ELR (cell line): Measurements from ENCODE around the gene TAS2R20.
A peak's percentile ranks its signal among the peaks of the same experiment; 100 is the strongest.

ENCODE experiments used
- DNase-seq: peaks from one replicate; pipeline ENCODE4 v3.0.0-alpha.2; 2015; ENCODE audit warnings: low read depth

The TAS2R20 gene

GRCh38 chr12:10959804-10960203 lies 38.3 kb downstream of the TAS2R20 start:
- DNase-seq: peak; percentile 13

- DNase-seq: peak; percentile 50
These were observed 40.4 kb downstream of the TAS2R20 start for GRCh38 chr12:10957741-10958140.

- DNase-seq: no peak
These were observed 42.0 kb downstream of the TAS2R20 start for GRCh38 chr12:10956085-10956484.

GRCh38 chr12:10952645-10953044 lies 45.5 kb downstream of the TAS2R20 start:
- DNase-seq: no peak
